ENCODE results near the gene WHRN. TPM values are rescaled to one million over a fixed set of nuclear protein-coding genes. Genes with fewer than 3 reads are reported as not detected.

The WHRN gene
- total RNA-seq, 1 experiment from 2014 or later = 24.3 TPM

DNA sequence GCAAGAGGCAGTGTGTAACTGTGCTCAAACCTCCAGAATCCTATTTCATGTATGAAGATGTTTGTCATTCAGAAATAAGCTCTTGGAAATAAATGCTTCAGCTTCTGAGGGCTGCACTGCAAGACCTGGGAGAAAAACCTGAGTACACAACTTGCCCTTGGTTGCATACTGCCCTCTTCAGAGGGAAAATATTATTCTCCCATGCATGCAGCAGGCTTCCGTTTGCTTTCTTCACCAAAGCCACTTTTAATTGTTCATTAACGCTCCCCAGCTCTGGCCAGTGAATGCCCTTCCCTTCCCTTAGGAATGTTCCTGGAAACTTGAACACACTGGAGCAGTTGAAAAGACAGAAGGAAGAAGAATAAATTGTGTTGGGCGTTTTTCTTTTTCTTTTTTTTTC, 2.5 kb upstream of the WHRN start (continued):
- TF ChIP-seq SOX15 (CRISPR knock-in tag; IDR thresholded peaks at IDR 0.05) (no peak), ZNF416 (CRISPR knock-in tag; IDR thresholded peaks at IDR 0.05) (no peak)

DNA sequence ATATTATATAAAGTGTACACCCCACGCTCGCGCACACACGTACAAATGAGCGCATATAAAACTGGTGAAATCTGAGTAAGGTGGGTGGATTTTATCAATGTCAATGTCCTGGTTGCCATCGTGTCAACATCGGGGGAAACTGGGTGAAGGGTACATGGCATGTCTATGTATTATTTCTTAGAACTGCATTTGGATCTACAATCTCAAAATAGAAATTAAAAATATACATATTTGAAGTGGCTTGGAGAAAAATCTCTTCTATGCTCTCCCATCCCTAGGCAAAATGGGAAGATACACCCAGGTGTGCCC, 763 bp upstream of the WHRN start:
- Mint-ChIP-seq H3K27ac (no peak overlapping the region), H3K9me3 (no peaks in the 10 kb centered on the region), H3K27me3 (ENCODE audit: low read depth) (peaks cover 17% of the 10 kb centered on the region), H3K4me1 (peaks cover 55% of the 10 kb centered on the region), H3K4me3 (peak overlapping the region; percentile 82), H3K36me3 (no peaks in the 10 kb centered on the region)
- ChIA-PET CTCF (interaction anchor here (5.7 kb wide), 1 partner anchor 147 kb away, joined by 86 read pairs; no protein-coding TSS in a partner anchor), POLR2A (no interaction called here)
- DNase-seq (ENCODE audit: low spot score) = no peak
- no peak for ATAC-seq
- TF ChIP-seq, protein P1, sequence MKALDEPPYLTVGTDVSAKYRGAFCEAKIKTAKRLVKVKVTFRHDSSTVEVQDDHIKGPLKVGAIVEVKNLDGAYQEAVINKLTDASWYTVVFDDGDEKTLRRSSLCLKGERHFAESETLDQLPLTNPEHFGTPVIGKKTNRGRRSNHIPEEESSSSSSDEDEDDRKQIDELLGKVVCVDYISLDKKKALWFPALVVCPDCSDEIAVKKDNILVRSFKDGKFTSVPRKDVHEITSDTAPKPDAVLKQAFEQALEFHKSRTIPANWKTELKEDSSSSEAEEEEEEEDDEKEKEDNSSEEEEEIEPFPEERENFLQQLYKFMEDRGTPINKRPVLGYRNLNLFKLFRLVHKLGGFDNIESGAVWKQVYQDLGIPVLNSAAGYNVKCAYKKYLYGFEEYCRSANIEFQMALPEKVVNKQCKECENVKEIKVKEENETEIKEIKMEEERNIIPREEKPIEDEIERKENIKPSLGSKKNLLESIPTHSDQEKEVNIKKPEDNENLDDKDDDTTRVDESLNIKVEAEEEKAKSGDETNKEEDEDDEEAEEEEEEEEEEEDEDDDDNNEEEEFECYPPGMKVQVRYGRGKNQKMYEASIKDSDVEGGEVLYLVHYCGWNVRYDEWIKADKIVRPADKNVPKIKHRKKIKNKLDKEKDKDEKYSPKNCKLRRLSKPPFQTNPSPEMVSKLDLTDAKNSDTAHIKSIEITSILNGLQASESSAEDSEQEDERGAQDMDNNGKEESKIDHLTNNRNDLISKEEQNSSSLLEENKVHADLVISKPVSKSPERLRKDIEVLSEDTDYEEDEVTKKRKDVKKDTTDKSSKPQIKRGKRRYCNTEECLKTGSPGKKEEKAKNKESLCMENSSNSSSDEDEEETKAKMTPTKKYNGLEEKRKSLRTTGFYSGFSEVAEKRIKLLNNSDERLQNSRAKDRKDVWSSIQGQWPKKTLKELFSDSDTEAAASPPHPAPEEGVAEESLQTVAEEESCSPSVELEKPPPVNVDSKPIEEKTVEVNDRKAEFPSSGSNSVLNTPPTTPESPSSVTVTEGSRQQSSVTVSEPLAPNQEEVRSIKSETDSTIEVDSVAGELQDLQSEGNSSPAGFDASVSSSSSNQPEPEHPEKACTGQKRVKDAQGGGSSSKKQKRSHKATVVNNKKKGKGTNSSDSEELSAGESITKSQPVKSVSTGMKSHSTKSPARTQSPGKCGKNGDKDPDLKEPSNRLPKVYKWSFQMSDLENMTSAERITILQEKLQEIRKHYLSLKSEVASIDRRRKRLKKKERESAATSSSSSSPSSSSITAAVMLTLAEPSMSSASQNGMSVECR (CRISPR knock-in tag; IDR thresholded peaks at IDR 0.05; ENCODE audit: borderline replicate concordance) = no peak
- no peak for TF ChIP-seq NFYB (CRISPR knock-in tag; conservative IDR thresholded peaks at IDR 0.05; ENCODE audit: low read depth)
- TF ChIP-seq, protein P2, sequence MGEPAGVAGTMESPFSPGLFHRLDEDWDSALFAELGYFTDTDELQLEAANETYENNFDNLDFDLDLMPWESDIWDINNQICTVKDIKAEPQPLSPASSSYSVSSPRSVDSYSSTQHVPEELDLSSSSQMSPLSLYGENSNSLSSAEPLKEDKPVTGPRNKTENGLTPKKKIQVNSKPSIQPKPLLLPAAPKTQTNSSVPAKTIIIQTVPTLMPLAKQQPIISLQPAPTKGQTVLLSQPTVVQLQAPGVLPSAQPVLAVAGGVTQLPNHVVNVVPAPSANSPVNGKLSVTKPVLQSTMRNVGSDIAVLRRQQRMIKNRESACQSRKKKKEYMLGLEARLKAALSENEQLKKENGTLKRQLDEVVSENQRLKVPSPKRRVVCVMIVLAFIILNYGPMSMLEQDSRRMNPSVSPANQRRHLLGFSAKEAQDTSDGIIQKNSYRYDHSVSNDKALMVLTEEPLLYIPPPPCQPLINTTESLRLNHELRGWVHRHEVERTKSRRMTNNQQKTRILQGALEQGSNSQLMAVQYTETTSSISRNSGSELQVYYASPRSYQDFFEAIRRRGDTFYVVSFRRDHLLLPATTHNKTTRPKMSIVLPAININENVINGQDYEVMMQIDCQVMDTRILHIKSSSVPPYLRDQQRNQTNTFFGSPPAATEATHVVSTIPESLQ (CRISPR knock-in tag; IDR thresholded peaks at IDR 0.05) = no peak
- no peak for TF ChIP-seq ZNF219 (CRISPR knock-in tag; IDR thresholded peaks at IDR 0.05; ENCODE audit: borderline replicate concordance)
- TF ChIP-seq GRHL2 (CRISPR knock-in tag; IDR thresholded peaks at IDR 0.05; ENCODE audit: insufficient replicate concordance, severe bottlenecking) = no peak
- TF ChIP-seq TCF7 (CRISPR knock-in tag; IDR thresholded peaks at IDR 0.05; ENCODE audit: low read depth) = no peak
- TF ChIP-seq, protein P3, sequence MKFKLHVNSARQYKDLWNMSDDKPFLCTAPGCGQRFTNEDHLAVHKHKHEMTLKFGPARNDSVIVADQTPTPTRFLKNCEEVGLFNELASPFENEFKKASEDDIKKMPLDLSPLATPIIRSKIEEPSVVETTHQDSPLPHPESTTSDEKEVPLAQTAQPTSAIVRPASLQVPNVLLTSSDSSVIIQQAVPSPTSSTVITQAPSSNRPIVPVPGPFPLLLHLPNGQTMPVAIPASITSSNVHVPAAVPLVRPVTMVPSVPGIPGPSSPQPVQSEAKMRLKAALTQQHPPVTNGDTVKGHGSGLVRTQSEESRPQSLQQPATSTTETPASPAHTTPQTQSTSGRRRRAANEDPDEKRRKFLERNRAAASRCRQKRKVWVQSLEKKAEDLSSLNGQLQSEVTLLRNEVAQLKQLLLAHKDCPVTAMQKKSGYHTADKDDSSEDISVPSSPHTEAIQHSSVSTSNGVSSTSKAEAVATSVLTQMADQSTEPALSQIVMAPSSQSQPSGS (CRISPR knock-in tag; IDR thresholded peaks at IDR 0.05; ENCODE audit: borderline replicate concordance, low read depth) = no peak
- TF ChIP-seq, protein P4, sequence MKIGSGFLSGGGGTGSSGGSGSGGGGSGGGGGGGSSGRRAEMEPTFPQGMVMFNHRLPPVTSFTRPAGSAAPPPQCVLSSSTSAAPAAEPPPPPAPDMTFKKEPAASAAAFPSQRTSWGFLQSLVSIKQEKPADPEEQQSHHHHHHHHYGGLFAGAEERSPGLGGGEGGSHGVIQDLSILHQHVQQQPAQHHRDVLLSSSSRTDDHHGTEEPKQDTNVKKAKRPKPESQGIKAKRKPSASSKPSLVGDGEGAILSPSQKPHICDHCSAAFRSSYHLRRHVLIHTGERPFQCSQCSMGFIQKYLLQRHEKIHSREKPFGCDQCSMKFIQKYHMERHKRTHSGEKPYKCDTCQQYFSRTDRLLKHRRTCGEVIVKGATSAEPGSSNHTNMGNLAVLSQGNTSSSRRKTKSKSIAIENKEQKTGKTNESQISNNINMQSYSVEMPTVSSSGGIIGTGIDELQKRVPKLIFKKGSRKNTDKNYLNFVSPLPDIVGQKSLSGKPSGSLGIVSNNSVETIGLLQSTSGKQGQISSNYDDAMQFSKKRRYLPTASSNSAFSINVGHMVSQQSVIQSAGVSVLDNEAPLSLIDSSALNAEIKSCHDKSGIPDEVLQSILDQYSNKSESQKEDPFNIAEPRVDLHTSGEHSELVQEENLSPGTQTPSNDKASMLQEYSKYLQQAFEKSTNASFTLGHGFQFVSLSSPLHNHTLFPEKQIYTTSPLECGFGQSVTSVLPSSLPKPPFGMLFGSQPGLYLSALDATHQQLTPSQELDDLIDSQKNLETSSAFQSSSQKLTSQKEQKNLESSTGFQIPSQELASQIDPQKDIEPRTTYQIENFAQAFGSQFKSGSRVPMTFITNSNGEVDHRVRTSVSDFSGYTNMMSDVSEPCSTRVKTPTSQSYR (CRISPR knock-in tag; IDR thresholded peaks at IDR 0.05) = no peak
- TF ChIP-seq, protein P5, sequence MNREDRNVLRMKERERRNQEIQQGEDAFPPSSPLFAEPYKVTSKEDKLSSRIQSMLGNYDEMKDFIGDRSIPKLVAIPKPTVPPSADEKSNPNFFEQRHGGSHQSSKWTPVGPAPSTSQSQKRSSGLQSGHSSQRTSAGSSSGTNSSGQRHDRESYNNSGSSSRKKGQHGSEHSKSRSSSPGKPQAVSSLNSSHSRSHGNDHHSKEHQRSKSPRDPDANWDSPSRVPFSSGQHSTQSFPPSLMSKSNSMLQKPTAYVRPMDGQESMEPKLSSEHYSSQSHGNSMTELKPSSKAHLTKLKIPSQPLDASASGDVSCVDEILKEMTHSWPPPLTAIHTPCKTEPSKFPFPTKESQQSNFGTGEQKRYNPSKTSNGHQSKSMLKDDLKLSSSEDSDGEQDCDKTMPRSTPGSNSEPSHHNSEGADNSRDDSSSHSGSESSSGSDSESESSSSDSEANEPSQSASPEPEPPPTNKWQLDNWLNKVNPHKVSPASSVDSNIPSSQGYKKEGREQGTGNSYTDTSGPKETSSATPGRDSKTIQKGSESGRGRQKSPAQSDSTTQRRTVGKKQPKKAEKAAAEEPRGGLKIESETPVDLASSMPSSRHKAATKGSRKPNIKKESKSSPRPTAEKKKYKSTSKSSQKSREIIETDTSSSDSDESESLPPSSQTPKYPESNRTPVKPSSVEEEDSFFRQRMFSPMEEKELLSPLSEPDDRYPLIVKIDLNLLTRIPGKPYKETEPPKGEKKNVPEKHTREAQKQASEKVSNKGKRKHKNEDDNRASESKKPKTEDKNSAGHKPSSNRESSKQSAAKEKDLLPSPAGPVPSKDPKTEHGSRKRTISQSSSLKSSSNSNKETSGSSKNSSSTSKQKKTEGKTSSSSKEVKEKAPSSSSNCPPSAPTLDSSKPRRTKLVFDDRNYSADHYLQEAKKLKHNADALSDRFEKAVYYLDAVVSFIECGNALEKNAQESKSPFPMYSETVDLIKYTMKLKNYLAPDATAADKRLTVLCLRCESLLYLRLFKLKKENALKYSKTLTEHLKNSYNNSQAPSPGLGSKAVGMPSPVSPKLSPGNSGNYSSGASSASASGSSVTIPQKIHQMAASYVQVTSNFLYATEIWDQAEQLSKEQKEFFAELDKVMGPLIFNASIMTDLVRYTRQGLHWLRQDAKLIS (CRISPR knock-in tag; IDR thresholded peaks at IDR 0.05; ENCODE audit: borderline replicate concordance) = no peak
- TF ChIP-seq, protein P6, sequence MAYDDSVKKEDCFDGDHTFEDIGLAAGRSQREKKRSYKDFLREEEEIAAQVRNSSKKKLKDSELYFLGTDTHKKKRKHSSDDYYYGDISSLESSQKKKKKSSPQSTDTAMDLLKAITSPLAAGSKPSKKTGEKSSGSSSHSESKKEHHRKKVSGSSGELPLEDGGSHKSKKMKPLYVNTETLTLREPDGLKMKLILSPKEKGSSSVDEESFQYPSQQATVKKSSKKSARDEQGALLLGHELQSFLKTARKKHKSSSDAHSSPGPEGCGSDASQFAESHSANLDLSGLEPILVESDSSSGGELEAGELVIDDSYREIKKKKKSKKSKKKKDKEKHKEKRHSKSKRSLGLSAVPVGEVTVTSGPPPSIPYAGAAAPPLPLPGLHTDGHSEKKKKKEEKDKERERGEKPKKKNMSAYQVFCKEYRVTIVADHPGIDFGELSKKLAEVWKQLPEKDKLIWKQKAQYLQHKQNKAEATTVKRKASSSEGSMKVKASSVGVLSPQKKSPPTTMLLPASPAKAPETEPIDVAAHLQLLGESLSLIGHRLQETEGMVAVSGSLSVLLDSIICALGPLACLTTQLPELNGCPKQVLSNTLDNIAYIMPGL (CRISPR knock-in tag; IDR thresholded peaks at IDR 0.05) = no peak
- no peak for TF ChIP-seq TP53 (CRISPR knock-in tag; IDR thresholded peaks at IDR 0.05)
- TF ChIP-seq, protein P7, sequence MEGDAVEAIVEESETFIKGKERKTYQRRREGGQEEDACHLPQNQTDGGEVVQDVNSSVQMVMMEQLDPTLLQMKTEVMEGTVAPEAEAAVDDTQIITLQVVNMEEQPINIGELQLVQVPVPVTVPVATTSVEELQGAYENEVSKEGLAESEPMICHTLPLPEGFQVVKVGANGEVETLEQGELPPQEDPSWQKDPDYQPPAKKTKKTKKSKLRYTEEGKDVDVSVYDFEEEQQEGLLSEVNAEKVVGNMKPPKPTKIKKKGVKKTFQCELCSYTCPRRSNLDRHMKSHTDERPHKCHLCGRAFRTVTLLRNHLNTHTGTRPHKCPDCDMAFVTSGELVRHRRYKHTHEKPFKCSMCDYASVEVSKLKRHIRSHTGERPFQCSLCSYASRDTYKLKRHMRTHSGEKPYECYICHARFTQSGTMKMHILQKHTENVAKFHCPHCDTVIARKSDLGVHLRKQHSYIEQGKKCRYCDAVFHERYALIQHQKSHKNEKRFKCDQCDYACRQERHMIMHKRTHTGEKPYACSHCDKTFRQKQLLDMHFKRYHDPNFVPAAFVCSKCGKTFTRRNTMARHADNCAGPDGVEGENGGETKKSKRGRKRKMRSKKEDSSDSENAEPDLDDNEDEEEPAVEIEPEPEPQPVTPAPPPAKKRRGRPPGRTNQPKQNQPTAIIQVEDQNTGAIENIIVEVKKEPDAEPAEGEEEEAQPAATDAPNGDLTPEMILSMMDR (IDR thresholded peaks at IDR 0.05) = no peak
- TF ChIP-seq, protein P8, sequence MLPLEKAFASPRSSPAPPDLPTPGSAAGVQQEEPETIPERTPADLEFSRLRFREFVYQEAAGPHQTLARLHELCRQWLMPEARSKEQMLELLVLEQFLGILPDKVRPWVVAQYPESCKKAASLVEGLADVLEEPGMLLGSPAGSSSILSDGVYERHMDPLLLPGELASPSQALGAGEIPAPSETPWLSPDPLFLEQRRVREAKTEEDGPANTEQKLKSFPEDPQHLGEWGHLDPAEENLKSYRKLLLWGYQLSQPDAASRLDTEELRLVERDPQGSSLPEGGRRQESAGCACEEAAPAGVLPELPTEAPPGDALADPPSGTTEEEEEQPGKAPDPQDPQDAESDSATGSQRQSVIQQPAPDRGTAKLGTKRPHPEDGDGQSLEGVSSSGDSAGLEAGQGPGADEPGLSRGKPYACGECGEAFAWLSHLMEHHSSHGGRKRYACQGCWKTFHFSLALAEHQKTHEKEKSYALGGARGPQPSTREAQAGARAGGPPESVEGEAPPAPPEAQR (CRISPR knock-in tag; IDR thresholded peaks at IDR 0.05) = no peak
- TF ChIP-seq EMX1 (CRISPR knock-in tag; IDR thresholded peaks at IDR 0.05) = no peak
